Urothelium cell line (cell line): ENCODE measurements around the gene CCDC181.
"Not testable (repeated sequence)": the region's sequence is repeated elsewhere in the genome, so short reads cannot be mapped to it uniquely, and the experiment has no call there.

Experiments
- DNase-seq: peaks from one replicate; pipeline ENCODE4 v3.0.0; 2011; ENCODE audit warnings: low spot score, mixed read lengths
- FAIRE-seq: peaks from 2 replicates; lab custom pipeline; 2011; peaks lifted over from hg19 to GRCh38; lab: Jason Lieb, UNC

The CCDC181 gene

DNA sequence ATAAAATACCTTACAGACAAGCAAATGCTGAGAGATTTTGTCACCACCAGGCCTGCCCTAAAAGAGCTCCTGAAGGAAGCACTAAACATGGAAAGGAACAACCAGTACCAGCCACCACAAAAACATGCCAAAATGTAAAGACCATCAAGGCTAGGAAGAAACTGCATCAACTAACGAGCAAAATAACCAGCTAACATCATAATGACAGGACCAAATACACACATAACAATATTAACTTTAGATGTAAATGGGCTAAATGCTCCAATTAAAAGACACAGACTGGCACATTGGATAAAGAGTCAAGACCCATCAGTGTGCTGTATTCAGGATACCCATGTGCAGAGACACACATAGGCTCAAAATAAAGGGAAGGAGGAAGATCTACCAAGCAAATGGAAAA lies 24.7 kb downstream of the CCDC181 start:
- not testable (repeated sequence) for FAIRE-seq

DNA sequence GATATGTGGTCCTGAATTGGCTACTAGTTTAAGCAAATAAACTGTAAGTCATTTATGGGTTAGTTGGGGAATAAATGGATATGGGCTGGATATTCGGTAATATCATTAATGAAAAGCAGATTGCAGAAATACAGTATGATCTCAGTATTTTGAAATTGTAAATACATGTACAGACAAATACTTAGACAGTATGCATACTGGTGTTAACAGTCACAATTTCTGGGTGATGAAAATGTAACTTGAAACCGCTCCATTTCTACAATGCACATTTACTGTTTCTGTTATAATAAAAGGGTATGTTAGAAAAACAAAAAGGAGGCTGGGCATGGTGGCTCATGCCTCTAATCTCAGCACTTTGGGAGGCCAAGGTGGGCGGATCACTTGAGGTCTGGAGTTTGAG lies 31.3 kb downstream of the CCDC181 start:
- no peak for DNase-seq

More for the DNA sequence above, 24.7 kb downstream of the CCDC181 start:
- not testable (repeated sequence) for DNase-seq

DNA sequence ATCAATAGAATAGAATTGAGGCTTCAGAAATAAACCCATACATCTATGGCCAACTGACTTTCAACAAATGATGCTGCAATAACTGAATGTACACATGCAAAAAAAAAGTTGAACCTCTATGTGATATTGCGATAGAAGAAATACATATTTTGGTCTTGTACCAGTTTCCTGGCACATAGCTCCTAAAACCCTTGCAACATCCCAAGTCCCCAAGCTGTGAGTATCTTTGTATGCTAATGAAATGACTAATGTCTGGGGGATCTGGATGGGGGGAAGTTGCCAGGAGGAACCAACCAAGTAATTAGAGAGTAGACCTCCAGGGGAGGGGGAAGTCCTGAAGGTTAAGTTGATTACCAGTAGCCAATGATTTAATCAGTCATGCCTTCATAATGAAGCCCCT lies 34.9 kb downstream of the CCDC181 start:
- FAIRE-seq, result no peak

More for the DNA sequence above, 31.3 kb downstream of the CCDC181 start:
- FAIRE-seq, result no peak

GRCh38 chr1:169390303-169390702 lies 37.0 kb downstream of the CCDC181 start:
- DNase-seq (no peak), FAIRE-seq (no peak)

More for the DNA sequence above, 34.9 kb downstream of the CCDC181 start:
- DNase-seq, result no peak

- DNase-seq (no peak), FAIRE-seq (no peak)
Observed at GRCh38 chr1:169387399-169387798, 39.9 kb downstream of the CCDC181 start.

DNA sequence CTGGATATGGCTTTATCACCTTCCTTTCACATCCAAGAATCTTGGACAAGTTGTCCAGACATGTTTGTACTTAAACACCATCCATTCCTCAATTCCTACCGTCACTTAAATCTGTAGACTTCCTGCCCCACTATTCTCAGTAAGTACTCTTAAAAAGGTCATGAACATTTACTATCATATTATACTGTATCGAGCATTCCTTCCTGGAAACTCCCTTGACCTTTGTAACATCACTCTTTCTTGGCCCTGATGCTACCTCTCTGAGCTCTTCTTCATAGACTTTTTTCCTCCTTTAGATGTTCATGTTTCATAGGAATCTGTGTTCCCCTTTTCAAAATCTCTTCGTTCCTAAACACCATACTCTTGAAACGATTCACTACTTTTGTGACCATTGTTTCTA lies 43.8 kb downstream of the CCDC181 start:
- DNase-seq, result no peak
- no peak for FAIRE-seq

DNA sequence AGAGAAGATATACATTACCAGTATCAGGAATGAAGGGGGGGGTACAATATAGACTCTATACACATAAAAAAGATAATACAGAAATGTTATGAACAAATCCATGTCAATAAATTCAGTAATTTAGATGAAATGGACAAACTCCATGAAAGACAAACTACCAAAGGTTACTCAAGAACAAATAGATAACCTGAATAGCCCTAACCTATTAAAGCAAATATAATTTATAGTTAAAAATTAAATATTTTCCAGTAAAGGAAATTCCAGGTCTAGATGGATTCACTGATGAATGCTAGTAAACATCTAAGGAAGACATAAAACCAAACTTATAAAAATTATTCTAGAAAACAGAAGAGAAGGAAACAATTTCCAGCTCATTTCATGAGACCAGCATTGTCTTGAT lies 46.1 kb downstream of the CCDC181 start:
- FAIRE-seq, result no peak
- DNase-seq, result no peak

GRCh38 chr1:169371404-169371803 lies 55.9 kb downstream of the CCDC181 start:
- DNase-seq (no peak), FAIRE-seq (no peak)

DNA sequence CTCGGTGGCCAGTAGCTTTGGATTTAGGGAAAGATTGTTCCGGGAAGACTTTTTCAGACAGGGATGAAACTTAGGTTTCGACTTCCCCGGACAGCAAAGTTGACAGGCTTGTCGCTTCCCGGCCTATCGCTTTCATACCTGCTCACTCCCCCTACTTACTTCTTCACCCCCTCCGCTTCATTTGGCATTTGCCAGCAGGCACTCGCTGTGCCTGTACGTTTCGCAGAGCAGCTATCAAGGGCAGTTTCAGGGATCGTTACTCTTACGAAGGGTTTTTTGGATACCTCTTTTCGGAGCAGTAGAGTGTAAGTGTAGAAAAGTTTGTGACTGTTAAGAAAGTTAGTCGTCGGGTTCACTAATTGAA lies 58.9 kb downstream of the CCDC181 start:
- DNase-seq (peak; percentile 11), FAIRE-seq (no peak)

DNA sequence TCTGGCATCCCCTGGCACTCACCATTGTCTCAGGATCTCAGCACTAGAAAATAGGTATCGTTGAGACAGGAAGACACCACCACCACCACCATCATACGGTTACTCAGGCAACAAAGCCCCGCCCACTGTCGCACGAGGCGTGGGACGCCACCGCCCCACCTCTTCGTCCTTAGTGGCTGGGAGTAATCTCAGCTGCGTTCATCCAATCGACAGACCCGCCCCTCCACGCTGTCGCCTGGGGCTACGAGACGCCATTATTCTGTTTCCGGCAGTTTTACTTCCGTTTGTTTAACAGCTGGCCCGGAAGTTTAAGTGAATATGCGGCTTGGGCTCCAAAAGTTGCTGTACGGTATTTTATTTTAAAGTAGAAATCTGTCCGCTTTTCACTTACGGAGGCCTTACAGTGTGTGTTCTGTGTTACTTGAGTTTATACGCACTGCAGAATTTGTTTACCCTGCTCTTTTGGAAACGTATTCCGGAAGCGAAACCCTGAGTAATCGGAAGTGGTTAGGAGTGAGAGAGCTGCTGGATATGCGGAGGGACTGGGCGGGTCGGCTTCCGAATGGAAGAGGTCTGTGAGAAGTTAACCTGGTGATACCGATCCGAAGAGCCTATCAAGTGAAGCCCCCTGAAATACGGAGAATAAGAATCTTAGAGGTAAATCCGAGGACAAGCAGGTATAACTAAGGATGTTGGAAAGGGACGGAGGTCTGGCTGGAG lies 59.4 kb downstream of the CCDC181 start, which contains the start of the genes BLZF1 and NME7:
Gene BLZF1 (plus strand): TSS at position 510 of the 720 bp plus-strand sequence. CDS start 1,328 bp downstream, outside the sequence.
Gene NME7 (minus strand): TSS at position 112 of the 720 bp plus-strand sequence. CDS start 87 bp downstream, at position 25.
- FAIRE-seq (peak; percentile 71), DNase-seq (peak; percentile 93)

- DNase-seq, result no peak
- FAIRE-seq, result no peak
Observed at GRCh38 chr1:169367096-169367685, 60.1 kb downstream of the CCDC181 start.

DNA sequence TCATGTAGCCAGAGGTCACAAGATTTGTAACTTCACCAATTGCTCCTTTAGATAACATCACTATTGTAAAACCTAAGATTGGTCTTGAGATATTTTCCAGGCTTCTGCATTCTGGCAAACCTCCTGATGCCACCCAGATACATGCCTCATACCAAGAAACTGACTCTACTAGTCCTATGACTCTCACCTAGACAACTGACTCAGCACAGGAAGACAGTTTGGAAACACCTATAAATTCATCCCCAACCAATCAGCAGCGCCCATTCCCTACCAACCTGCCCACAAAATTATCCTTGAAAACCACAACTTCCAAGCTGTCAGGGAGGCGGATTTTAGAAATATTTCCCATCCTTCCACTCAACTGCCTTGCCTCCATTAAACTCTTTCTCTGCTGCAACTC lies 62.3 kb downstream of the CCDC181 start:
- DNase-seq (peak; percentile 52), FAIRE-seq (no peak)

DNA sequence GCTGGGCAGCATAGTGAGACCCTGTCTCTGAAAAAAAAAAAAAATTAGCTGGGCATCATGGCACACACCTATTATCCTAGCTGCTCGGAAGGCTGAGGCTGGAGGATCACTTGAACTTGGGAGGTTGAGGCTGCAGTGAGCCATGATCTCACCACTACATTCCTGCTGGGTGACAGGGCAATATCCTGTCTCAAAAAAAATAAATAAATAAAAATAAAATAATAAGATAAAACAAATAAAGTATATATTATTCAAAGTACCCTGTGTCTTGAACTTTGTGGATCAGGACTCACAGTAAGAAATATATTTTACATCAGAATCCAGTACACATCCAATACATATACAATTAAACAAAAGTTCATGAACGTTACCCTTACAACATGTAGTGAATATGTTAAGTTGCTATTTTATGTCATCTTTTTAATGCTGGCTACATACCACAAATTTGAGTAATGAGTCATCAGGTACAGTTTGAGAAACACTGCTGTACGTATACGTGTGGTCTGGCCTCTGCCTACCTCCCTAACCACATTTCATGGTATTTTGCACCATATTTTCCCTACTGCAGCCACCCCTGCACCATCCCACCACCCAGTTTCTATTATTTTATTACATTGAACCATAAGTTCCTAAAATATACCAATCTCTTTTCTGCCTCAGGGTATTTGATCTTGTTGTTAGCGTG lies 64.1 kb downstream of the CCDC181 start:
- peak; percentile 65 for DNase-seq

GRCh38 chr1:169361281-169361680 lies 66.0 kb downstream of the CCDC181 start:
- FAIRE-seq (no peak), DNase-seq (no peak)

More for the DNA sequence above, 64.1 kb downstream of the CCDC181 start:
- peak; percentile 23 for FAIRE-seq

GRCh38 chr1:169360415-169360814 lies 66.9 kb downstream of the CCDC181 start:
- FAIRE-seq (no peak), DNase-seq (no peak)

DNA sequence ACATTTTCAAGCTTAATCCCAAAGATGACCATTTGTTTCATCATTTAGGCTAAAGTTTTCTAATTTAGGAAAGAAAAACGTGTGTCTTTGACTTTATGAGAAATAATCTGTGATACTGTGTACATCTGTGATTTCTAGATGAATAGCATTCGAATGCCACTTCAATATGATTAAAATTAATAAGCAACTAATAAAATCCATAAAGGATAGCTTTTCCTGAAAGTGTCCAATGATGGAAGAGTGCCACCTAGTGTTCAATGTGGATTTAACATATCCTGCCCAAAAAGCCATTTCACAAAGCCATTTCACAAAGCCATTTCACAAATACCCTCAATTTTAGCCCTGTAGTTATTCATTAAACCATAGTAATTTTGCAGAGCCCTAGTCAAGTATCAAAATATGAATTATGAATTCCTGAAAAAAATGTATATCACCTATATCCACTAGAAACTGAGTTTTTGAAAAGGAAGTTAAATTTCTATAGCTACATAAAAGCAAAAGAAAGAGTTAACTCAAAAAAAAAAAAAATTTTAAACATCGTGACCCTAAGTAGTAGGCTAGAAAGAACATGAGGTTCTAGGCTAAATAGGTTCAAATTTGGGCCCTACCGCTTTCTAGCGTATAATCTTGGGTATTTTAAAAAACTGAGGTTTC lies 78.8 kb downstream of the CCDC181 start:
- DNase-seq, result peak; percentile 25

DNA sequence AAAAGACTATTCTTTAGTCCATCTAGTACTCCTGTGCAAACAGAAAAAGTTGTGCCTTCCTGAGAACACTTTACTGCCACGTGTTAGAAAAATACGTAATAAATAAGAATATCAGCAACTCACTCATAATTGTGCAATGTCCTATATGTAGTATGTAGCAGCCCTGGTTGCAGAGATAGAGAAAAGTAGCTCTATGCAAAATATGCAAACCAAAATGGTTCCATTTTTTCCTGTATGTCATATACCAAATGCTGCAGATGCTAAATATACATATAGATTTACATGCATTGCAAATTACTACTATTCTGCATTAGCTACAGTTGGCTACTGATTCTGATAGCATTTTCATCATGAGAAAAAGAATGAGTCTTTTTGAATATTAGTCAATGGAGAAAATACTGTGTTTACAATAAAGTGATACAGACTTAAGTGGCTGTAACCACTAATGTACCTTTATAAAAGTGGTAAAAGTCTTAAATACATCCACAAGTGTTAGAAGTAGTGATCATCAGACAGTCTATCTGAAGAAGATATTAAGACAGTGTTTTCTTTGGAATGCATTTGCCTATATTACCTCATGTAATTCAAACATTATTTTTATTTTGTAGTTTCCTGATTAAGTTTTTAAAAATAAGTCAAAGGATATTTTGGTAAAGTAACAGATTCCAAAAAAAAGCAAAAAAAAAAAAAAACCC lies 79.4 kb downstream of the CCDC181 start:
- DNase-seq, result no peak
- no peak for FAIRE-seq

More for the DNA sequence above, 78.8 kb downstream of the CCDC181 start:
- no peak for FAIRE-seq

GRCh38 chr1:169346036-169346589 lies 81.2 kb downstream of the CCDC181 start:
- DNase-seq (no peak), FAIRE-seq (no peak)

DNA sequence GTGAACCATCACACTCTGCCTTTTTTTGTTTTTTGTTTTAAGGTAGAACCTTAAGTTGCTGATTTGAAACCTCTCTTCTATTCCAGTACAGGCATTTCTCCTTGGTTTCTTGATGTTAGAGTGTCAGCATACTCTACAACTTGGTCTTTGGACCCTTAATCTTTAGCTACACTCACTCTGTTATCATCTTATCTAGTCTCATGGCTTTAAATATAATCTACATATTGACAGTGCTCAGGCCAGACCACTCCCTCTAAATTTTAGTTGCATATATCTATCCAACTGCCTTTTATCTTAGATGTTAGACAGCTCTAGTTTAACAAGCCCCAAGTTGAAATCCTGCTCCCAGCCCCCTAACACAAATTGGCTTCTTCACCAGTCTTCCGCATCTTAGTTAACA lies 81.8 kb downstream of the CCDC181 start:
- no peak for FAIRE-seq
- no peak for DNase-seq
